SJSA1 (cell line): ENCODE data around the gene TMTC1. TPM values are rescaled to one million over a fixed set of nuclear protein-coding genes. Genes with fewer than 3 reads are reported as not detected.
A peak's percentile ranks its signal among the peaks of the same experiment; 100 is the strongest.

Source experiments
- DNase-seq, 2 experiments: peaks; one replicate each; pipeline ENCODE4 v3.0.0-alpha.2; 2015 to 2020; ENCODE audit warnings: low spot score in 2 of 2, low read depth in 1 of 2
- H3K27ac ChIP-seq: fragments of 250-450 bp; sonication (Bioruptor Pico); 2 replicates; pipeline ENCODE4 v1.5.1; 2020; ENCODE audit warnings: mild to moderate bottlenecking, moderate library complexity
- H3K27me3 ChIP-seq: fragments of 250-450 bp; sonication (Bioruptor Pico); replicated peaks from 2 replicates; pipeline ENCODE4 v1.5.1; 2020; ENCODE audit warnings: mild to moderate bottlenecking, moderate library complexity
- H3K36me3 ChIP-seq: fragments of 250-450 bp; sonication (Bioruptor Pico); 2 replicates; pipeline ENCODE4 v1.5.1; 2020; ENCODE audit warnings: mild to moderate bottlenecking
- H3K4me1 ChIP-seq: fragments of 250-450 bp; sonication (Bioruptor Pico); replicated peaks from 2 replicates; pipeline ENCODE4 v1.6.1; 2021; ENCODE audit warnings: mild to moderate bottlenecking
- H3K4me3 ChIP-seq: fragments of 250-450 bp; sonication (Bioruptor Pico); 2 replicates; pipeline ENCODE4 v1.5.1; 2020; ENCODE audit warnings: mild to moderate bottlenecking
- H3K9me3 ChIP-seq: fragments of 250-450 bp; sonication (Bioruptor Pico); replicated peaks from 2 replicates; pipeline ENCODE4 v1.5.1; 2020; ENCODE audit warnings: mild to moderate bottlenecking
- total RNA-seq: library from RNA; depleted of rRNA; stranded (reverse); fragments of >200 nt; shearing (Covaris generic); gene quantifications from 2 replicates; pipeline ENCODE4 v1.2.3, GENCODE V29; 2014

The TMTC1 gene
- total RNA-seq, 1 experiment from 2014 or later, result 0.21 TPM

DNA sequence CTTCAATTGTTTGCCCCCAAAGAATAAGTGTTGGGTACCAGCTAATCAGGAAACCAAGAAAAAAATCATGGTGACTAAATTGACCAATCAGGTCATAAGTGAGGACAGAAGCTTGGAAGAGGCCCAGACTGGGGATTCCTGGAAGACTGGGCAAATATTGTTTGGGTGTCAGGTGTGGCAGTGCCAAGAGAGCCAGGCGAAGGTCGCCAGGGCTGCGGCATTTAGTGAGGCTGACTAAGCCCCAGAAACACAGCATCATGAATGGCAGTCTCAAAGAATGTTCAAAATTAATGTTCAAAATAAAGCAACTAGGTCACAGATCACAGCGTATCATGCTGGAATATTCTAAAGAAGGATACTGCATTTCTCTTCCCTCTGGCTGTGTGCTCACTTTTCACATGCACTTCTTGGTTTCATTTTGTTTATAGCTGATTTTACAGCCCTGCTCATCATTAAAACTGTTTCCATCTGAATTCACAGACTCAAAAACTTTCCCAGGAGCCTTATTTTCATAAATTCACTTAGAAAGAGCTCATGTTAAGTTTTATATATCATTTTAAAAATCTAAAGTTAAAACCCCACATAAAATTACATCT lies 201.0 kb downstream of the TMTC1 start:
- DNase-seq, result no peak
- Histone ChIP-seq H3K9me3 (no peaks in the 10 kb centered on the region; the same call in 1 of the 2 replicates), H3K27me3 (no peaks in the 10 kb centered on the region), H3K36me3 (no peaks in the 10 kb centered on the region), H3K27ac (no peak overlapping the region), H3K4me1 (peaks cover 5% of the 10 kb centered on the region; the same call in 1 of the 2 replicates), H3K4me3 (no peak overlapping the region)

DNA sequence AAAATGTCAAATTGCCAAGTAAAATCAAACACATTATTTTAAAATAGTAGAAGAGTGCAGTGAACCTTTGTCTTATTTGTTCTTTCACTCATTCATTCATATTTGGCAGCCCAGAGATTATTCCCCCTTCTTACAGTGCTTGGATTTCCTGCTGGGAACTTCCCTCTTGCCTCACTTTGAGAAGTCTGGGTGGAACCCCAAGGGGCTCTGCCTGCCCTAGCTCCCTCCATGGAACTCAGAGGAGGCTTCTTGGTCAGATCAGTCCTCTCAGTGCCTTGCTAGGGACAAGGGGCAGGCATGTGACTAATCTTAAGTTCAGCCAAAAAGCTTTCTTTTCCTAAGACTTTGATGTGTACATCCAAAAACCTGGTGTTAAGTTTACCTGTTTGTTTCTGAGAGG lies 201.6 kb downstream of the TMTC1 start:
- H3K27ac ChIP-seq, result no peak overlapping the region
- H3K4me1 ChIP-seq, result peaks cover 5% of the 10 kb centered on the region; the same call in 1 of the 2 replicates
- H3K36me3 ChIP-seq, result no peaks in the 10 kb centered on the region
- no peaks in the 10 kb centered on the region; the same call in 1 of the 2 replicates for H3K9me3 ChIP-seq
- DNase-seq, result no peak
- H3K4me3 ChIP-seq, result no peak overlapping the region
- no peaks in the 10 kb centered on the region for H3K27me3 ChIP-seq

DNA sequence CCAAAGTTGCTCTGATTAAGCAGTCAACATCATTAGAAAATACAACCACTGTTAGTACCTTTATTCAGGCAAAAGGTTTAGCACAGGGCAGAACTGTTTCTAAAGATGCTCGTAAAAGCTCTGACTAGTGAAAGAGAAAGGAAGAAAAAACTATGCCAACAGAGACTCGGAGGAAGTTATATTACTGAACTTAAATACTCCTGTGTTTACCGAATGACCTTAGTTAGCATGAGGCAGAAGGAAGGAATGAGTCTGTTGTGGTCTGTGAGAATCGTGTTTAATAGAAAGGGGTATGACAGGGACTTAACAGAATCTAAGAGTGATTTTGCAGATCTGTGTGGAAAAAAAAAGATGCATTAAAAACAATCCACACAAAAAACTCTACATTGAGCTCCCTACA lies 202.1 kb downstream of the TMTC1 start:
- no peaks in the 10 kb centered on the region for H3K27me3 ChIP-seq
- H3K4me3 ChIP-seq, result no peak overlapping the region
- DNase-seq, result peak in 1 of 2 experiments; percentile 49
- peaks cover 5% of the 10 kb centered on the region; the same call in 1 of the 2 replicates for H3K4me1 ChIP-seq
- no peaks in the 10 kb centered on the region; the same call in 1 of the 2 replicates for H3K9me3 ChIP-seq
- H3K27ac ChIP-seq, result no peak overlapping the region
- H3K36me3 ChIP-seq, result no peaks in the 10 kb centered on the region

DNA sequence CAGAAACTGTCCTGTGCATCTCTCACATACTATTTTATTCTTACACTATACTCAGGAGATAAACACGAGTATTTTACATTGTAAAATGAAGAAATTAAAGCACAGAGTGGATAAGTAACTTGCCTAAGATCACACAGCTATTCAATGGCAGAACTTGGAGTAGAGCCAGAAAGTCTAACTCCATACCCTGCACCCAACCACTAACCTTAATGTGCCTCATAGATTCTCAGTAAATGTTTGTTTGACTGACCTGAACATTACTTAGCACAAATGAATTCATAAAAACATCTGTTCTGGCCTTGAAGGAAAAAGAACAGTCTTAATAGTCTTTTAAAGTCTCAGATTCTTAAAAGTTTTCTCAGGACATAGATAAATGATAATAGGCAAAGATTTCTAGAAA lies 202.8 kb downstream of the TMTC1 start:
- Histone ChIP-seq H3K27me3 (no peaks in the 10 kb centered on the region), H3K27ac (no peak overlapping the region), H3K4me3 (no peak overlapping the region), H3K4me1 (peaks cover 5% of the 10 kb centered on the region; the same call in 1 of the 2 replicates), H3K36me3 (no peaks in the 10 kb centered on the region), H3K9me3 (no peaks in the 10 kb centered on the region; the same call in 1 of the 2 replicates)
- DNase-seq, result no peak

DNA sequence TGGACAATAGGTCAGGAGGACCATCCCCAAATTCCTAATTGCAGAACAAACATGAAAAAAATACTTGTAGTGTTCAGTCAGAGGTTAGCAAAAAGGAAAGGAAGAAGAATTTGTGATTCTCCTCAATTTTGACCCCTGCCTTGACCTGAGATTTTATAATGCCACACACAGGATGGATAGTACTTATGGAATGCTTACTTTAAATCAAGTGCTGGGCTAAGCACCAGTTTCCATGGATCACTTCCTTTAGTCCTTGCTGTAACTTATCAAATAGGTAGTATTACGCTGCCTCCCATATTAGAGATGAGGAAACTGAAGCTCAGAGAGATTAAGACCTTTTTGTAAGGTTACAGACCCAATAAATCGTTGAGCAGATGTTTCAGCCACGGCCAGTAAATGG lies 205.0 kb downstream of the TMTC1 start:
- Histone ChIP-seq H3K9me3 (no peaks in the 10 kb centered on the region; the same call in 1 of the 2 replicates), H3K4me3 (no peak overlapping the region), H3K4me1 (peaks cover 5% of the 10 kb centered on the region; the same call in 1 of the 2 replicates), H3K27me3 (no peaks in the 10 kb centered on the region), H3K27ac (no peak overlapping the region), H3K36me3 (no peaks in the 10 kb centered on the region)
- DNase-seq, result no peak

DNA sequence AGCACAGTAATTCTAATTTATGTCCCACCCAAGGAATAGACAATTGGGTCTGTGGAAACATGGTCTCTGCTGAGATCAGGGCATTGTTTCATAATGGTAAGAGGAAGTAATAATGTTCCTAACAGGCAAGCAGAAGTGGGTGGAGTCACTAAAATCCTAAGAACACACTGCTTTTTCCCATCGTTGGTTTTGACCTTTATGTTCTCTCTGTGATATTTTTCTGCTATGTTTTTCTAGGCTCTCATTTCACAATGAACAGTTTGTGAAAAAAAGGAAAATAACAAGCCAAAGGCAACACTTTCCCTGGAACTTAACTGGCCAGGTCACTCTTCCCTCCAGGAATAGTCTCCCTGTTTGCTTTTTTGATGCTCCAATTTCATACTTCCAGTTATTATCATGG lies 205.7 kb downstream of the TMTC1 start:
- H3K36me3 ChIP-seq, result no peaks in the 10 kb centered on the region
- no peaks in the 10 kb centered on the region for H3K27me3 ChIP-seq
- H3K27ac ChIP-seq, result no peak overlapping the region
- H3K4me1 ChIP-seq, result peaks cover 5% of the 10 kb centered on the region; the same call in 1 of the 2 replicates
- DNase-seq, result no peak
- no peak overlapping the region for H3K4me3 ChIP-seq
- no peaks in the 10 kb centered on the region; the same call in 1 of the 2 replicates for H3K9me3 ChIP-seq

DNA sequence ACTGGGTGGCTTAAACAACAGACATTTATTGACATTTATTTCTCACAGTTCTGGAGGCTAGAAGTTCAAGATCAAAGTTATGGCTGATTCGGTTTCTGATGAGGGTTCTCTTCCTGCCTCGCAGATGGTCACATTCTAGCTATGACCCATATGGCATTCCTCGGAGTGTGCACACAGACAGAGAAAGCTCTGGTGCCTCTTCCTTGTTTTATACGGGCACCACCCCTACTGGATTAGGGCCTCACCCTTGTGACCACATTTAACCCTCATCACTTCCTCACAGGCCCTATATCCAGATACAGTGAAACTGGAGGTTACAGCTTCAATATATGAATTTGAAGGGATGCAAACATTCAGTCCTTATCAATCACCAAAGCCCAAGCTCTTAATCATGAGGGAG lies 209.2 kb downstream of the TMTC1 start:
- no peaks in the 10 kb centered on the region; the same call in 1 of the 2 replicates for H3K9me3 ChIP-seq
- no peak overlapping the region for H3K27ac ChIP-seq
- no peak for DNase-seq
- H3K4me3 ChIP-seq, result no peak overlapping the region
- no peaks in the 10 kb centered on the region for H3K27me3 ChIP-seq
- H3K4me1 ChIP-seq, result peaks cover 4% of the 10 kb centered on the region
- no peaks in the 10 kb centered on the region for H3K36me3 ChIP-seq

DNA sequence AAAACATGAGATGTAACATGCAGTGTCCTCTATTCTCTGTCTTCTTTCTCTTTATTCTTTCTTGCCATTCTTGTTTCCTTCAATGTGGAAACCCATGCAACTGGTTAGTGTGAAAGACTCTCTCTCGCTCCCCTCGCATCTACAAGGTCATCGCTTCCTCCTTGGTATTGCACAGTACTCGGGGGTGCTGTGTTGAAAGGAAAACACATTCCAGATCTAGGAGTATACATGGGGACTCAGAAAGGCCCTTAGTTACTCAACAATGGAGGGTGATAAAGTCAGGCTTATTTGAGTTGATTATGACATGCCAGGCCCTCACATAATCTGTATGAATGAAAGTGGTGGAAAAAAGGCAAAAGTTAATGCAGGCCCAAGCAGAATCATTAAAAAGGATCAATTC lies 210.8 kb downstream of the TMTC1 start:
- H3K27ac ChIP-seq, result no peak overlapping the region
- DNase-seq, result no peak
- H3K4me3 ChIP-seq, result no peak overlapping the region
- H3K9me3 ChIP-seq, result no peaks in the 10 kb centered on the region
- peaks cover 14% of the 10 kb centered on the region for H3K4me1 ChIP-seq
- H3K36me3 ChIP-seq, result no peaks in the 10 kb centered on the region
- peaks cover 8% of the 10 kb centered on the region; the same call in 1 of the 2 replicates for H3K27me3 ChIP-seq

DNA sequence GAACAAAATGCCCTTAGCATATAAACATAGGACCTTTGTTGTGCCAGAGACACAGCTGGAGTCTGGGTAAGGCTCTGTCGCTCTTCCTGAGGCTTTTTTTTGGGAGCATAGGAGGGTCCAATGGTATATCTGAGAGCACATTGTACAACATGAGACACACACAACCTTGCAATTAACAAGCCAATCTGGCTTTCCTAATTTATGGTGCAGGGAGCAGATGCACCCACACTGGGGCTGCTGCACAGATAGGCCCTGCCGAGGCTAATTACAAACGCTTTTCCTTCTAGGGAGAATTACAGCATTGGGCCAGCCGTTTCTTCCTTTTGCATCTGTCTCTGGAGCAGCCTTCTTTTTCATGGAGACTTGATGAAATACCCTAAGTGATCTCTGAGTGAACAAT lies 211.3 kb downstream of the TMTC1 start:
- Histone ChIP-seq H3K4me1 (peaks cover 14% of the 10 kb centered on the region), H3K27ac (no peak overlapping the region), H3K36me3 (no peaks in the 10 kb centered on the region), H3K9me3 (no peaks in the 10 kb centered on the region), H3K27me3 (peaks cover 13% of the 10 kb centered on the region; the same call in 1 of the 2 replicates), H3K4me3 (no peak overlapping the region)
- no peak for DNase-seq

DNA sequence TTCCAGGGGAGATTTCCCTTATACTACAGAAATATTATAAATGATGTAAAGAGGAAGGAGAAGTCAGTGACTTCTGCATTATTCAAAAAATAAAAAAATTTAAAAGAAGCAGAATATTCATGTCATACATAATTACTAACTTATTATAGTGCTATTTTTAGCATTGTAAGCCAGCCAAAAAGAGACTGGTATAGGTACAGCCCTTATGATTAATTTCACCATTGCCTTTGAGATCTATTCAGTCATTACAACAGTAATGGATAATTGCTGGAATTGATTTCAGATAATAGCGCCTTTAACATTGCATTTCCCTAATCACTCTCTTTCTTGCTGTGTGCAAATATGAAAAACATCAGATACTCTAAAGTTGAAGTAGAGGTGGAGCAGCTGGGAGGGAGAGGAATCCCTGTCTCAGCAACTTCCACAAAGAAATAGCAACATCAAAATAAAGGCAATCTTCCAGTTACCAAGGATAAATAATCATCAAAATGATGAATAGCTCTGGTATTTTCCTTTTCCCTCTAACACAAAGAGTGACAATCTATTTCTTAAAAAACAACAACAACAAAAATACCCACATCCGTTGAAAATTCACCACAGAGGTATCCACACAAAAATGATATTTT lies 214.5 kb downstream of the TMTC1 start:
- Histone ChIP-seq H3K27ac (peak overlapping the region; percentile 50), H3K9me3 (no peaks in the 10 kb centered on the region), H3K27me3 (peaks cover 14% of the 10 kb centered on the region; the same call in 1 of the 2 replicates), H3K4me1 (peaks cover 32% of the 10 kb centered on the region), H3K4me3 (no peak overlapping the region), H3K36me3 (no peaks in the 10 kb centered on the region)
- DNase-seq, result peak in 1 of 2 experiments; percentile 76

DNA sequence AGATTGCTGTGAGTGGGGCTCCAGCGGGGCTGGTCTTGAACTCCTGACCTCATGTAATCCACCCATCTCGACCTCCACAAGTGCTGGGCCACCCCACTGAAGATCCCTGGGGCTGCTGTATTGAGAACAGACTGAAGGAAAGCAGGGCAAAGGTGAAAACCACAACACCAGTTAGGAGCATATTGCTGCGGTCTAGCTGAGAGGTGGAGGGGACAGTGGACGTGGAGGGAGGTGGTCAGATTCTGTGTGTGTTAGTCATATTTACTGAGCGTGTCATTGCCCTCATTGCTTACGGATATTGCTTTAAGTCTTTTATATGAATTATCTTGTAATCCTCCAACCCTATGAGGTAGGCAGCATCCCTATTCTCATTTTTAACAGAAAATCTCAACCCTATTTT lies 217.3 kb downstream of the TMTC1 start:
- H3K36me3 ChIP-seq, result no peaks in the 10 kb centered on the region
- peak; percentile 25 to 44 for DNase-seq
- H3K9me3 ChIP-seq, result no peaks in the 10 kb centered on the region
- H3K27ac ChIP-seq, result no peak overlapping the region
- peaks cover 47% of the 10 kb centered on the region for H3K4me1 ChIP-seq
- H3K27me3 ChIP-seq, result peaks cover 14% of the 10 kb centered on the region; the same call in 1 of the 2 replicates
- H3K4me3 ChIP-seq, result no peak overlapping the region

DNA sequence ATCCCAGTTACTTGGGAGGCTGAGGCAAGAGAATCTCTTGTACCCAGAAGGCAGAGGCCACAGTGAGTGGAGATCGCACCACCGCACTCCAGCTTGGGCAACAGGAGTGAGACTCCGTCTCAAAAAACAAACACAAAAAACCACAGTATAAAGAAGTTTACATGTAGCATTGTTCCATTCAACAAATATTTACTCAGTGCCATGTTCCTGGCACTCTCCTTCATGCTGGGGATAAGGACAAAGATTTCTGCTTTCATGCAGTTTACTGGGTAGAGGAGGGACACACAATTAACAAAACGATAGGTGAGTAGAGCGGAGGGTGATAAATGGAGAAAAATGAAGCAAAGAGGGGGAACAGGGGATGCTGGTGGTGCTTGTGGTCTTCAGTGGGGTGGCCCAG lies 218.0 kb downstream of the TMTC1 start:
- peak in 1 of 2 experiments; percentile 57 for DNase-seq
- Histone ChIP-seq H3K27ac (no peak overlapping the region), H3K9me3 (no peaks in the 10 kb centered on the region), H3K36me3 (no peaks in the 10 kb centered on the region), H3K4me3 (no peak overlapping the region), H3K4me1 (peaks cover 51% of the 10 kb centered on the region), H3K27me3 (peaks cover 14% of the 10 kb centered on the region; the same call in 1 of the 2 replicates)

DNA sequence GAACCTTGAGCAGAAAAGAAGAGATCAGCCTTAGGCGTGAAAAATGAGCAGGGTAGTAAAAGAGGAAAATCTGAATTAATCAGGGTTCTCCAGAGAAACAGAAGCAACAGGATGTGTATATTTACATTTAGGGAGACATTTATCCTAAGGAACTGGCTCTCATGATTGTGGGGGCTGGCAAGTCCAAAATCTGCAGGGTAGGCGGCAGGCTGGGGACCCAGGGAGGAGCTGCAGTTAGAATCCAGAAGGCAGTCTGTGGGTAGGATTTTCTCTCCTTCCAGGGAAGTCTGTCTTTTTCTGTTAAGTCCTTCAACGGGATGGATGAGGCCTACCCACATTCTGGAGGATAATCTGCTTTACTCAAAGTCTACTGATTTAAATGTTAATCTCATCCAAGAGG lies 218.8 kb downstream of the TMTC1 start:
- Histone ChIP-seq H3K27ac (no peak overlapping the region), H3K27me3 (peaks cover 14% of the 10 kb centered on the region; the same call in 1 of the 2 replicates), H3K4me1 (peaks cover 50% of the 10 kb centered on the region), H3K36me3 (no peaks in the 10 kb centered on the region), H3K4me3 (no peak overlapping the region), H3K9me3 (no peaks in the 10 kb centered on the region)
- DNase-seq, result no peak

DNA sequence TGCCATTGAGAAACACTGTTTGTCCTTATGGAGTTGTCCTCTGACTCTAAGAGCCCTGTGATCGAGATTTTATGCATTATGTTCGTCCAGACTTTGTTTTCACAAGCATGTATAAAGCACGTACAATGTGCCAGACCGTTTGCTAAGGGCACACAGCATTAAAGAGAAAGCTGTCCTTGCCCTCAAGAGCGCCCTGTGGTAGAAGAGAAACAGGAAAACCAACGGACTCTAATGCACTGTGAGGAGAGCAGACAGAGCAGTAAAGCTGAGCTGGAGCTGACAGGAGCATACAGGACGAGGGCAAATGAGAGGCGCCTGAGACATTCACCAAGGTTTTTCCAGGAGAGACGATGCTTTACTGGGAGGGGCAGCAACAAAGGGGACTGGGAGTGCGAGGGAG lies 220.1 kb downstream of the TMTC1 start:
- Histone ChIP-seq H3K27me3 (peaks cover 12% of the 10 kb centered on the region; the same call in 1 of the 2 replicates), H3K4me1 (peaks cover 39% of the 10 kb centered on the region), H3K4me3 (no peak overlapping the region), H3K9me3 (no peaks in the 10 kb centered on the region), H3K27ac (no peak overlapping the region), H3K36me3 (no peaks in the 10 kb centered on the region)
- DNase-seq, result no peak
